ENCODE results near the gene HSD17B2.

DNA sequence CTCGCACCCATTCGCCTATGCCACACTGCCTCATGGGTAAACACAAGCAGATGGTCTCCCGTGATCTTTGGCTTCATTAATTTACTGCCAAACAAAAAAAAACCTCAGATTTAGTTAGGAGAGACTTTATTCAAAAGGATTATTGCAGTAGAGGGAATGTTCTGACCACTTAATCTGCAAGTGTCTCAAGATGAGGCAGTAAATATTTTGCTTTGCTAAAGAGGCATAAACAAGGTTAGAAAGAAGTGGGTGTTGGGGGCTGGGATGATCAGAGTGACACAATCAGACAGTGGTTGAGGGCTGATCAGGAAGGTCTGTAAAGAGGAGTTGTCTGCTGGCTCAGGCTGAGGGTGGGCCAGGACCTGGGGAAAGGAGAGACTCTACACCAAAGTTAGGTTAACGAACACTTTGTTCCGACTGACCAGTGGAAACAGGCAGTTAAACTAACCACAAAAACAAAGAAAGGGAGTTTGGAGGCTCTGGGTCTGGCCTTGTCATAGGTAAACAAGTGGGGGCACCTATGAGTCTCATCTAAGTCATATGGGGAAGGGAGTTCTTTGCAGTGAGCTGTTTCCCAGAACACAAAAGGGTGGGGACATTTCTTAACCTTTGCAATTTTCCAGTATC lies 28.5 kb downstream of the HSD17B2 start:
- TF ChIP-seq SUZ12 (IDR thresholded peaks at IDR 0.05) (no peak), BHLHE40 (IDR thresholded peaks at IDR 0.05; ENCODE audit: borderline replicate concordance) (no peak)
- TF ChIP-seq, protein P1, sequence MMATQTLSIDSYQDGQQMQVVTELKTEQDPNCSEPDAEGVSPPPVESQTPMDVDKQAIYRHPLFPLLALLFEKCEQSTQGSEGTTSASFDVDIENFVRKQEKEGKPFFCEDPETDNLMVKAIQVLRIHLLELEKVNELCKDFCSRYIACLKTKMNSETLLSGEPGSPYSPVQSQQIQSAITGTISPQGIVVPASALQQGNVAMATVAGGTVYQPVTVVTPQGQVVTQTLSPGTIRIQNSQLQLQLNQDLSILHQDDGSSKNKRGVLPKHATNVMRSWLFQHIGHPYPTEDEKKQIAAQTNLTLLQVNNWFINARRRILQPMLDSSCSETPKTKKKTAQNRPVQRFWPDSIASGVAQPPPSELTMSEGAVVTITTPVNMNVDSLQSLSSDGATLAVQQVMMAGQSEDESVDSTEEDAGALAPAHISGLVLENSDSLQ (IDR thresholded peaks at IDR 0.05), result no peak
